ENCODE data around the gene CD151. TPM values are rescaled to one million over a fixed set of nuclear protein-coding genes. Genes with fewer than 3 reads are reported as not detected.

CD151 gene
- total RNA-seq, 1 experiment from 2014 or later: 840 TPM

GRCh38 chr11:796565-797295 is 36.0 kb upstream of the CD151 start:
- DNase-seq (ENCODE audit: low read depth): no peak

GRCh38 chr11:797296-798092 is 35.3 kb upstream of the CD151 start:
- DNase-seq (ENCODE audit: low read depth): peak; percentile 83

GRCh38 chr11:798093-798713 is 34.5 kb upstream of the CD151 start, which contains the start of gene SLC25A22:
Gene SLC25A22, minus strand, starts transcription at chr11:798281. Its CDS starts 3,275 bp downstream, at chr11:795006.
- peak; percentile 67 for DNase-seq (ENCODE audit: low read depth)

- DNase-seq (ENCODE audit: low read depth): no peak
Measured at GRCh38 chr11:799641-800316, 33.0 kb upstream of the CD151 start.

GRCh38 chr11:800473-800872 is 32.3 kb upstream of the CD151 start:
- no peak for DNase-seq (ENCODE audit: low read depth)

GRCh38 chr11:801097-801780 is 31.5 kb upstream of the CD151 start:
- no peak for DNase-seq (ENCODE audit: low read depth)

- DNase-seq (ENCODE audit: low read depth): no peak
Measured at GRCh38 chr11:802018-802617, 30.6 kb upstream of the CD151 start.

GRCh38 chr11:802693-803466 is 29.9 kb upstream of the CD151 start:
- no peak for DNase-seq (ENCODE audit: low read depth)

- DNase-seq (ENCODE audit: low read depth): no peak
Measured at GRCh38 chr11:803467-803742, 29.3 kb upstream of the CD151 start.

GRCh38 chr11:803770-804598 is 28.8 kb upstream of the CD151 start:
- DNase-seq (ENCODE audit: low read depth): no peak

GRCh38 chr11:804599-804964 is 28.2 kb upstream of the CD151 start:
- DNase-seq (ENCODE audit: low read depth): no peak

GRCh38 chr11:808427-809286 is 24.1 kb upstream of the CD151 start:
- DNase-seq (ENCODE audit: low read depth): peak; percentile 85

GRCh38 chr11:809287-810039 is 23.3 kb upstream of the CD151 start, which contains the start of gene RPLP2:
Gene RPLP2, plus strand, starts transcription at chr11:809967. Its CDS starts 268 bp downstream, at chr11:810235.
- DNase-seq (ENCODE audit: low read depth): peak; percentile 96

- DNase-seq (ENCODE audit: low read depth): no peak
Measured at GRCh38 chr11:810040-810567, 22.6 kb upstream of the CD151 start.

GRCh38 chr11:811446-812245 is 21.1 kb upstream of the CD151 start:
- peak; percentile 68 for DNase-seq (ENCODE audit: low read depth)

GRCh38 chr11:812390-812789 is 20.4 kb upstream of the CD151 start:
- DNase-seq (ENCODE audit: low read depth): no peak

Data from LHCN-M2 (cell line).